Endothelial cell of coronary artery (primary cell): ENCODE data around the gene GLP2R. TPM values are rescaled to one million over a fixed set of nuclear protein-coding genes. Genes with fewer than 3 reads are reported as not detected.

Experiments used
- total RNA-seq: library from RNA; depleted of rRNA; stranded (reverse); fragments of >200 nt; gene quantifications from 2 replicates; pipeline ENCODE4 v1.2.3, GENCODE V29; 2014

GLP2R gene
- total RNA-seq = not detected in 2 replicates

GRCh38 chr17:9825641-9826150, at the start of gene GLP2R:
GLP2R (plus strand) TSS chr17:9825924; CDS start chr17:9826064, 140 bp downstream.

GRCh38 chr17:9790889-9791876, 34.5 kb upstream of the GLP2R start, which contains the start of gene DHRS7C:
DHRS7C (minus strand) TSS chr17:9791592; CDS start chr17:9791284, 308 bp downstream.

GRCh38 chr17:9821921-9822320, 3.8 kb upstream of the GLP2R start, which contains the start of gene GSG1L2:
GSG1L2 (minus strand) TSS chr17:9822079; CDS start chr17:9822071, 8 bp downstream.

GRCh38 chr17:9905078-9905415, 79.3 kb downstream of the GLP2R start, which contains the start of gene RCVRN:
RCVRN (minus strand) TSS chr17:9905271; CDS start chr17:9905180, 91 bp downstream.

Other genes with a start within 250 kb of the GLP2R start
- gene CFAP52, start 249.3 kb upstream of the GLP2R start, total RNA-seq = not detected in 2 replicates
- gene USP43, start 180.4 kb upstream of the GLP2R start, total RNA-seq = 0.09 and 0.18 TPM in 2 replicates
- gene DHRS7C, start 34.3 kb upstream of the GLP2R start, total RNA-seq = not detected in 2 replicates
- gene GSG1L2, start 3.8 kb upstream of the GLP2R start, total RNA-seq = not detected in 2 replicates
- not detected in 2 replicates for gene RCVRN, start 79.3 kb downstream of the GLP2R start, total RNA-seq